HG03575 (cell line): ENCODE measurements around the gene BEAN1.
"Not testable (repeated sequence)": the region's sequence is repeated elsewhere in the genome, so short reads cannot be mapped to it uniquely, and the experiment has no call there.

ENCODE experiments used
- ATAC-seq: cut with Tn5 transposase; IDR thresholded peaks from one replicate; pipeline ENCODE4 v1.9.1; 2021; ENCODE audit not compliant: unreplicated experiment, insufficient number of reproducible peaks, low FRiP score; ENCODE audit errors: extremely low read depth

Gene BEAN1

DNA sequence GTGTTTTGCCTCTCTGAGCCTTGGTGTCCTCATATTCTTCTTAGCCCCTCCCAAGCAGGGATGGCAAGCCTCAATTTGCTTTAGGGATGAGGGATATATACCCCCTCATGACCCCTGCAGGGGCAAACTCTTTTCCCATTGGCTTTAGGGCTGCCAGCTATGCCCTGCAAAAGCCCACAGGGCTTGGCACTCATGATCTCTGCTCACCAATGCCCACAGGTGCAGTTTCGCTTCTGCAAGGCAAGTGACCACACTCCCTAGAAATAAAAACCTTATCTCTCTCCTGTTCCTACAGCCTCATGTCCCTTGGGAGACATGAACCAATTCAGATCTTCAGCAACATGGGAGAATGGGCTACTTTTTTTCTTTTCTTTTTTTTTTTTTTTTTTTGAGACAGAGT lies 8.8 kb downstream of the BEAN1 start:
- ATAC-seq, result no peak

DNA sequence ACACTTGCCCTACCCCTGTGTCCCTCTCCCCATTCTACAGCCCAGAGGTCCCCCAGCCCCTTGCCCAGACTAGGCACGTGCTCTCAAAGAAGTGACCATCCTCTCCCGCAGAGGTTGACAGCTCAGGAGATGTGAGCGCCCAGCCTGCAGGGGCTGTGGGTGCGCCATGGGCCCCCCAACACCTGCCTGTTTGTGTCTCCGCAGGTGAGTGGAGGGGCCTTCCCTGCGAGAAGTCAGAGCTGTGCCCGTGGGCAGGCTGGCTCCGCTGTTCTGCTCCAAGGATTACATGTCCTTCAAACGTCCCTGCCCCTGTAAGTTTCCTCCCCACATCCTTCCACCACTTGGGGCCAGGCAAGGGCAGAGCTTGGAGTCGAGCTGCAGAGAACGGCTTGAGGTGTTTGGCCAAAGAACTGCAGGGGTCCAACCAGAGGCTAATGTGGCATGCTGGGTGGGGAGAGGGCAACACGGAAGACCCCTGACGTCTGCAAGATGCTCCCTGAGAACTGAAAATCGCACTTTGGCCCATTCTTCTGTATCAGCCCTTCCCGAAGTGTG lies 10.4 kb downstream of the BEAN1 start:
- ATAC-seq, result no peak

DNA sequence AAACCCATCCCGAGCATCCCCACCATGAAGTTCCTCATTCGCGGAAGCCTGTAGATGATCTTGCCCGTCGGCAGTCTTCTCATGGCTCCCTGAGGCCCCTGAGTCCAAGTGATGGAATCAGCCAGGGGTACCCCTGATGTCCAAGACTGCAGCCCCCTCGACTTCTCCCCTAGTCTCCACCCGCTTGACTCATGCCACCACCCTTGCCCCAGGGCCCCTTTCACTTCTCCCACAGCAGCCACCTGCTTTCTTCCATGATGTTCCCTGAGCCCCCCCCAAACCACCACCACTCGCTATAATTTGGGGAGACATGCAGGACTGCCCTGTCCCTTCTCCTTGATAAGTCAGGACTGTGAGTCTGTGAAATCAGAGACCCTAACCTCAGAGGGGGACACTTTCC lies 11.4 kb downstream of the BEAN1 start:
- ATAC-seq, result no peak

DNA sequence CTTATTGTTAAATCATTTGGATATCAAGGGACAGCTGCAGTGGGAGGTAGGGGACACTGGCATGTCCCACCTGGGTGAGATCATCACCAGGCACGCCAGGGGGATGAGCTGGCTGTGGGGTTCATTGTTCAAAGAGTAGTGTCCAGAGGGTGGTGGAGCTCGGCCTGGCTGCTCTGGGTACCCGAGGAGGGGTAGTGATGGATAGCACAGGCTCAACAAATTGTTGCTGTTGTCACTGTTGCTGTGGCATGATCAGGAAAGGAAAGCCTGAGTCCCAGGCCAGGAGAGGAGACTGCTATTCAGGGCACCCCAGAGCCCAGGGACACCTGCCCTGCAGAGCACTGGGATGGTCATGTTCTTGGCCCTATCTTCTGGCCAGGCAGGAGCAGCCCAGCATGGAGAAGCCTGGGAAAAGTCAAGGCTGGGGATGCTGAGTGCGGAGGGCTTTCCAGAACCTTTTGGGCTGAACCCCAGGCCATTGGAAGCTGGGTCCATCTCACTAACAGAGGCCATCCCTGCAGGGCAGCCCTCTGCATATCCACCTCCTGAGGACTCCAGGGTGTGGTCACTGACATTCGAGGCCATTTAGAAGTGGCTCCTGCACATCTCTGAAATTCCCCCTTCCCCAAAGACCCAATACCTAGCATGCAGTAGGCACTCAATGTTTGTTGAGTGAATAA lies 12.1 kb downstream of the BEAN1 start:
- ATAC-seq, result no peak

DNA sequence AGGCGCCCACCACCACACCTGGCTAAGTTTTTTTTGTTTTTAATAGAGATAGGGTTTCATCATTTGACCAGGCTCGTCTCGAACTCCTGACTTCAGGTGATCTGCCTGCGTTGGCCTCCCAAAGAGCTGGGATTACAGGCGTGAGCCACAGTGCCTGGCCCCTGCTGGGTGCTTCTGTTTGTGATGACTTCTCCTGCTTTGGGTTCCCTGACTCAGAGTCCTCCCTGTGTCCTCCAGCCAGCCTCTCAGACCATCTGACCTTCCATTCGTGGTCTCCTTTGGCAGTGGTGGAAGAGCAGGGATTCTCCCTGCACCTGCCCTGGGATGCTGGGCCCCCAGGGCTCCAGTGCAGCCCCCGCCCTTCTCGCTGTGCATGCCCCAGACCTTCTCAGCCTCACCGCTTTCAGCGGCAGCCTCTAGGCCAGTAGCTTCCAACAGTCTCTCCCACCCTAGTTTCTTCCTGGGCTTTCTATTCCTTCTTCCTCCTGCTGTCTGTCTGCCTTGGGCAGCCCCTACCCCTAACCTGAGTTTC lies 13.2 kb downstream of the BEAN1 start:
- no peak for ATAC-seq

DNA sequence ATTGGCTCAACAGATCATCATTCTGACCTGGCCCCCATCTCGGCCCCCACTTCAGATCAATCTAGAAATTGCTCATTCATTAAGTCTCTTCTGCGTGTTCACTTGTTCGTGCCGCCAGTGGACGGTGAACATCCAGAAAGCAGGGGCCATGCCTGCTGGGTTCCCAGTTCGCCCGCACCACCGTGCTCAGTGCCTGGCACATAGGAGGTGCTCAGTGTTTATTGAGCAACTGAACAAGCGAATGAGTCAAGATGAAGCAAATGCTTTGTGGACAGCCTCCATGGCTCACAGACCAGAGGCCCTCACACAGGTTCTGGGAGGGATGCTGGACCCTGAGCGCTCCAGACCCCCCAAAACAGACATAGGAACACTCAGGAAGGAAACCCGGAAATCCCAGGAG lies 13.9 kb downstream of the BEAN1 start:
- ATAC-seq, result no peak

DNA sequence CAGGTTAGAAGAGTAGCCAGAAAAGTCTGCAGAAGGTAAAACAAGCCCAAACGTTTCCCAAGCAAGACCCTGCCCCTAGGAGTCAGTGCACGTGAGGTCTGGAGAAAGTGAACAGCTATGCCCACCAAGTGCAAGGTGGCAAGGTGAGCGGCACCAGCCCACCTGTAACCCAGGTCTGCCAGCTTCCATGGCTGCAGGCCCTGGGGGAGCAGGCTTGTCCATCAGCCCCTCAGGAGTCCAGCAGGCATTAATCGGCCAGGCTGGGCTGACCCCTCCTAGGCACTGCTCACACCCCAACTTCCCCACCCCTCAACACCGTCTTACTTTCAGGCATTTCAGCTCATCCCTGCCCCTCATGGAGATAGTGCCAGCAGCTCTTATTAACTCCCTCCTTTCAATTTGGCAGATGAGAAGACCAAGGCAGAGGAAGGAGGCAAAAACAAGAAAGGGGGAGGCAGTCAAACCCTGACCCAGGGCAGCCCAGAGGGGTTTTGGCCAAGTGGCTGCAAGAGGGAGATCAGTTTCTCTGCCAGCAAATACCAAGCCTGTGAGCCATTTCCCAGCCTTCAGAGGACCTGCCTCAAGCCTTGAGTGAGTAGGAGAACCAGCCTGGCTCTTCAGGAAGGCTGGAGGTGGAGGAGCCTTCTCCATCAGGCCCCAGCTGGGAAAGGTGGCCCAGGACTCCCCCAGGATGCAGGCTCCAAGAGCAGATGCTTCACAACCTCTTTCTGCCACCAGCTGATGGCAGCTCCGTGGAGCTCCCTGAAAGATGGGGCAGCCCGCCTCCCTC lies 14.7 kb downstream of the BEAN1 start:
- no peak for ATAC-seq

DNA sequence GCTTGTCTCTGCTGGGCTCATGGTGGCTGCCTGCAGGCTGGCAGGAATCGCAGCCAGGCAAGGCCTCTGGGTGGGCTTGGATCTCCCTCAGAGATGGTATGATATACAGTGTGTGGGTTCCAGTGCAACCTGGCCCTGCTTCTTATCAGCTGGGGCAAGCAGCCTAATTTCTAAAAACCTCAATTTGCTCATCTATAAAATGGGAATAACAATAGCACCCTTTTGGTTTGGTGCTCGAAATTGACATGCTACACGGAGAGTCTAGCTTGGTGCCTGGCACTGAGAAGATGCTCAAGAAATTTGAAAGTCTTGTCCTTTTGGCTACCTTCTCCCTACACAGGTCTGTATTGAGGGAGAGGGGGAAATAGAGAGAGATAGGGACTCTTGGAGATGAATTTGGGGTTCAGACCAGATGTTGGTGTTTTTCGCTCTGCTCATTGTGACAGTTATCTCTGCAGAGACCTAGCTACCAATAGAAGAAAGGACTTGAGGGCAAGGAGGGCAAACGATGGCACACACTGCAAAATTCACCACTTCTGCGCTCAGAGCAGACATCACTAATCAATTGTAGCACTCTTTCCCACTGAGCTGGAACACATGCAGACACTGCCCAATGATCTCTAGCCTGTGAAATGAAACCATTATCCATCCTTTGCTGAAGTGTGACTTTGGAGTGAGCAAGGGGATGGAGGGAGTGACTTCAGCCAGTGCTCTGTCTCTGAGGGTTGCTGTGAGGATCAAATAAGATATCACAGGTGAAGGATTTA lies 15.6 kb downstream of the BEAN1 start:
- ATAC-seq, result no peak

DNA sequence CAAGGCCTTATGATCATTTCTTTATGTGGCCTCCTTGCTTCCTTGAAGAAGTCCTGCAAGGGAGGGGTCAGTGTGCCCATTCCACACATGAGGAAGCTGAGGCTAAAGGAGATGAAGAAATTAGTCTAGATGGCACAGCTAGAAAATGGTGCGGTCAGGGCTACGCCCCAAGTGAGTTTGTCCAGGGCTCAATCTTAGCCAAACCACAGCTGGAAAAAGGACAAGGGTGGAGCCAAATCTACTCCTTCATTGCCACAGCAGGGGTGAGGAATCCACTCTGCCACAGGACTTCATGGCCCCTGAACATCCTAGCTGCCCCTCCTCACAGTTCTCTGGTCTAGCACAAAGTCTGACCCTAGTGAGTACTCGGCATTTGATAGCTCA lies 16.2 kb downstream of the BEAN1 start:
- ATAC-seq, result no peak

DNA sequence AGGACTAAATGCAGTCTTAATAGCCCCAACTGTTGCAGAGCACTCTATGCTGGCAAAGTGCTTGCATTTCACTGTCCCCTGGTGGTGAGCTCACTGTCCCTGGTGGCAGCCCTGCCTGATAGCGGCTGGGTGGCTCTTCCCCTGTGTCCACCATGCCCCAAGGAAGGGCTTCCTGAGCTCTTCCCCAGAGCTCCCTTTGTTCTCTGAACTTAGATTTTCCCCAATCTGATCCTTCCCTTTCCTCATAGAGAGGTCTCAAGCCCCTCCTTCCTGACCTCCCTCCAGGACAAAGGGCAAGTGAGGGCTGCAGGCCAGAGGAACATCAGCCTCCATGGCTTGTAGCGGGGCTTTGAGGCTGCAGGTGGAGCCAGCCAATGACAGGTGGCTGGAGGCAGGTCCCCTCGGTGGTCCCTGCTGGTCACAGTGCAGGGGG lies 17.0 kb downstream of the BEAN1 start:
- no peak for ATAC-seq

DNA sequence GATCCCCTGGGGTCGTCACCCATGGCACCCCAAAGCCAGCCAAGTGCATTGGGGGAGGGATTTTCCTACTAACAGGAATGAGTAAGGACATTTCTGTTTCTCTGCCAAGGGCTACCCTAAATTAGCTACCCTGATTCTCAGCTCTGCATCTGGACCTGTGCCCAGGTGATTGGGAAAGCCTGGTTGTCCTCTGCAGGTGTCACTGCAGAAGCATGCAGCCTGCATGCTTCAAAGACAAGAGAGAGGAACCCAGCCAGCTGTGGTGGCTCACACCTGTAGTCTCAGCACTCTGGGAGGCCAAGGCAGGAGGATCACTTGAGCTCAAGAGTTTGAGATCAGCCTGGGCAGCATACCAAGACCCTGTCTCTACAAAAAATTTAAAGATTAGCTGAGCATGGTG lies 19.6 kb downstream of the BEAN1 start:
- no peak for ATAC-seq

DNA sequence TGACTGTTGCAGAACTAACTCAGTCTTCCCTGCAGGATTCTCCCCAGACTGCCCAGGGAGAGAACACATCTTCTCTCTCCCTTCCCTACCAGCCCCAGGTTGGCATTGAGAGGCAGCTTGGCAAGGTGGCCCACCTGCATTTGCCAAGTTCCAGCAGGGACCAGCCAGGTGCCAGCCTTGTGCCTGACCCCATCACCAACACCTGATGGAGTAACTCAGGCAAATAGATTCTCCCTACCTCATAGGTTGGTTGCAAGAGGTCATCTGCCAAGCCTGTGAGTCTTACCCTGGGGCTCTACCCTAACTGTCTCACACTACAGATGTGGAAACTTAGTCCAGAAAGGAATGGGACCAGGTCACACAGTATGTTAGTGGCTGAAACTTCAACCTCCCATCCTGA lies 20.4 kb downstream of the BEAN1 start:
- no peak for ATAC-seq

DNA sequence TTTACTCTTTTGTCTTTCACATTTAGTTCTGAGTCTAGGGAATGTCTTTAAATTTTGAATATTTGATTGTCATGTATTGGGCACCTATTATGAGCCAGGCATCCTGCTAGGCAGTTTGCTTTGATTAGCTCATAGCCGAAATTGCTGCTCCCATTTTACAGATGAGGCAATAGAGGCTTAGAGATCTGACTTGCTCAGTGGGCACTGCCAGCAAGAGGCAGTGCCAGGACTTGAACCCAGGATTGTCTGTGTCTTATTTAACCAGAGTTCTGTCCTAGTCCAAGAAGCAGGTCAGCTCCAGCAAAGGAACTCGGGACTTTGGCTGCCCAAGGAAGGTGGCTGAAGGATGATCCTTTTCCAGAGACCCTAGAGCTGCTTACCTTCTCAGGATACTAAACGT lies 24.5 kb downstream of the BEAN1 start:
- no peak for ATAC-seq

DNA sequence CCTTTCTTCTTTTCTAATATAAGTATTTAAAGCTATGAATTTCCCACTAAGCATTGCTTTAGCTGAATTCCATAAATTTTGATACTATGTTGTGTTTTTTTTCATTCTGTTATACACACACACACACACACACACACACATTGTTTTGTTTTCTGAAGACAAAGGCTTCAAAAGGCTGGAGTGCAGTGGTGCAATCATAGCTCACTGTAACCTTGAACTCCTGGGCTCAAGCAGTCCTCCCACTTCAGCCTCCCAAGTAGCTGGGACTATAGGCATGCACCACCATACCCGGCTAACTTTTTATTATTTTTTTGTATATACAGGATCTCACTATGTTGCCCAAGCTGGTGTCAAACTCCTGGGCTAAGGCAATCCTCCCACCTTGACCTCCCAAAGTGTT lies 26.1 kb downstream of the BEAN1 start:
- not testable (repeated sequence) for ATAC-seq

DNA sequence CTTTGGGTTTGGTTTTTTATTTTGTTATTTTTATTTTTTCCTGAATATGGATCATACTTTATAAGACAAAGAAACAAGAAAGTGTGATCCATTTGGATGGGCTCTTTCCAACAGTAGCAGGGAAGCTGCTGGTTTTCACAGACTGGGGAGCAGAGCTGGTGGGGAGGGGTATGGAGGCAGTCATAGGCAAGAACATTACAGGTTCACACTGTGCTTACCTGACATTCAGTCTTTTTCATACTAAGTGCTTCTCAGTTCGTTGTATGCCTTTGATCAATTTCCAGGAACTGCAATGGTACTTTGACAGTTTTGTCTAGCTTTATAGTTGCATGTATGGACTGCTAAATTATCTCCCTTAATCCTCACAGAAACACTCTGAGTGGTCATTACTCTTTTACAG lies 27.7 kb downstream of the BEAN1 start:
- no peak for ATAC-seq

DNA sequence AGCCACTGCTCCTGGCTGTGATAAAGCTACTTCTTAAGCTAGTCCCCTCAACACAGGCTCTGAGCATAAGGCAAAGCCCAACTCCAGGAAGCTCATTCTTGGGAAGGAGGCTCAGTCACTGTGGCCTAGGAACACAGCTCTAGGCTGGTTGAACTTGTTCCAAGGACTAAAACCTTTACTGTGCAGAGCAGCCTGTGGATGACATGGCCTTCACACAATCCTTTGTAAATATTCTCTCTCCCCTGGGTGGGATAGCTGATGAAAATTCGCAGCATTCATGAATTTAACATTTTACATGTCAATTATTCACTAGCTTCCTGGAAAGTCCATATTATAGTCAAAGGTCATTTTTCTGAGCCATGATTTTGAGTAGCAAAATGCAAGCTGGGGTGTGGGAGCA lies 28.9 kb downstream of the BEAN1 start:
- no peak for ATAC-seq

DNA sequence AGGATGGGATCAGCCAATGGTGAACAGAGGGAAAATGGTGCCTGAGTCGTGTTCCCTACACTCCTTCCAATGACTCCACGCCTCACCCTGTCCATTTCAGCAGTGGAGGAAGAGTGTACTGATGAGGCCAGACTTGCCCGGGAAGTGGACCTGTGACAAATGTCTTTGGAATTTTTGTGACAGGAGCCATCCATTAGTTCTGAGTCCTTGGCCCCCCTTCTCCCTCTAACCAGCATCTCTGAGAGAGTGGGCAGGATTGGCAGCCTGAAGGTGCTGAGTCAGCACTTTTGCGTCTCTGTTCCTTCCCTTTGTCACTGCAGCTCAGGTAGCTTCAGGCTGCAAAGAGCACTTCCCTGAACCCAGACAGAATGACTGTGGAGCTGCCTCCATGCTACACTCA lies 30.8 kb downstream of the BEAN1 start:
- no peak for ATAC-seq

DNA sequence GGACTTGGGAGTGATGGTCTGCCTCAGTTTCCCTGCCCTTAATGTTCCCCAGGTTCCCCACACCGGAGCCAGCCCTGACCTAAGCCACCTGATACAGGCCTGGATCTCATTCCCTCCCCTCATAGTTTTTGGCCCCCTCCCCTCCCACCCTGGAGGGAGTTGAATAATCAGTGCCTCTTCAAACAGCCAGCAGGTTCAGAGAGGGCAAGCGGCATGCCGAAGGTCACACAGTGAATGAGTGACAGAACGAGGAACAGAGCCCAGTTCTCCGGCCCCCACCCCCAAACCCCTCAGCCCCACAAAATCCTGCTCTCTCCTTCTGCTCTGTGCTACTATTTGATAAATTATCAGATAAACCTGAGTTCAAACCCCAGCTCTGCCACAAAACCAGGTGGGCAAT lies 31.2 kb downstream of the BEAN1 start:
- no peak for ATAC-seq

DNA sequence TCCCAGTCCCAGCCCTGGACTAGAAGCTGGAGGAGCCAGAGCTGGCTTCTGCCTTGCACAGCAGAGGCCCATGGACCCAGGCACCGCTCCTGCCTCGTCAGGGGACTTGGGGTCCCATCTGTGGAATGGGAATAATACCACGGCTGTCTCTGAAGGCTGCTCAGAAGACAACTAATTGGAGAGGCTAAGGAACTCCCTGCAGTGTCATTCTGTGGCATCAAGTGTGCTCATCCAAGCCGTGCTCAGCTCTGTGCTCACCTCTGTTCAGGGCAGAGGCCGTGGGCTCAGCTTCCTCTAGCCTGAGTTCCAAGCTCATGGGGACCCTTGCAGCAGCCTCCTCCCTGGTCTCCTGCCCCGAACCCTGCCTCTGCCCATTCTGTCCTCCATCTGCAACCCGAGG lies 31.8 kb downstream of the BEAN1 start:
- no peak for ATAC-seq

DNA sequence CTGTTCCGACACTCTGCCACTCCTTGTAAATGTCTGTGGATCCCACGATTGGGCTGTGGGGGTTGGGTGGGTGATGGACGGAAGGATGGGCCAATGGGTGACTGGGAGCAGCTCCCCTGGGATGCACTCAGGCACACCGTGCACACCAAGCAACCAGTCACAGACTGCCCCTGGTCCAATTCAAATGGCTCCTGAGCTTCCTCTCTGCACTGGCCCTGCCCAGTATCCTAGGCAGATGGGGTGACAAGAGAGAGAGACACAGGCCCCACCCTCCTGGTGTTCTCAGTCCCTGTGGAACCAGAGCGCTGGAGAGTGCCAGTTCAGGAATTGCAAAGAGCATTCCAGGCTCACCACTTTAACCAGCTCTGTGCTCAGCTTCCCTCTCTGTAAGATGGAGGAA lies 32.8 kb downstream of the BEAN1 start:
- no peak for ATAC-seq
